Caco-2 (cell line): Measurements from ENCODE around the gene PLXDC2. TPM values are rescaled to one million over a fixed set of nuclear protein-coding genes. Genes with fewer than 3 reads are reported as not detected.

ENCODE experiments used
- BruUV-seq: library from RNA; stranded (reverse); fragments of 400-500 nt; replicated peaks from 2 replicates; lab custom pipeline; 2021; lab: Mats Ljungman, UMichigan
- CTCF ChIA-PET: fragments of 300-600 bp; sonication (Branson Sonifier 250); formaldehyde crosslinking; loops from one replicate; lab custom pipeline; 2022; ENCODE audit warnings: antibody characterized with exemption; lab: Charles Lee
- POLR2A ChIA-PET: fragments of 300-600 bp; sonication (Branson Sonifier 250); formaldehyde crosslinking; loops from one replicate; lab custom pipeline; 2022; ENCODE audit warnings: antibody characterized with exemption; lab: Charles Lee
- DNase-seq, 2 experiments: peaks; one replicate each; pipeline versions ENCODE4 v3.0.0 to v3.0.0-alpha.2; 2020 to 2022
- H3K27me3 ChIP-seq: replicated peaks from 2 replicates; pipeline ENCODE4 v1.6.0; 2011; ENCODE audit warnings: low read length; ENCODE audit not compliant: control insufficient read depth, insufficient read depth
- H3K36me3 ChIP-seq: 2 replicates; pipeline ENCODE4 v1.5.1; 2011; ENCODE audit warnings: low read length; ENCODE audit not compliant: control insufficient read depth, insufficient read depth
- H3K4me1 ChIP-seq: fragments of 250-450 bp; sonication (Bioruptor Pico); 2 replicates; pipeline ENCODE4 v1.5.1; 2020; ENCODE audit warnings: mild to moderate bottlenecking
- H3K4me3 ChIP-seq: 2 replicates; pipeline ENCODE4 v1.5.1; 2011; ENCODE audit warnings: low read depth, mild to moderate bottlenecking, control low read depth, low read length
- H3K9me3 ChIP-seq: fragments of 250-450 bp; sonication (Bioruptor Pico); 2 replicates; pipeline ENCODE4 v1.5.1; 2020; ENCODE audit warnings: mild to moderate bottlenecking, moderate library complexity
- H3K27ac Mint-ChIP-seq: one replicate; pipeline ENCODE4 v1.8.0; 2022; ENCODE audit warnings: mixed read lengths; ENCODE audit not compliant: unreplicated experiment
- H3K27me3 Mint-ChIP-seq: one replicate; pipeline ENCODE4 v1.8.0; 2022; ENCODE audit warnings: mixed read lengths; ENCODE audit not compliant: insufficient read depth, unreplicated experiment
- H3K36me3 Mint-ChIP-seq: one replicate; pipeline ENCODE4 v1.8.0; 2022; ENCODE audit warnings: mild to moderate bottlenecking, mixed read lengths; ENCODE audit not compliant: insufficient read depth, unreplicated experiment
- H3K4me1 Mint-ChIP-seq: one replicate; pipeline ENCODE4 v1.8.0; 2022; ENCODE audit warnings: low read depth, mixed read lengths; ENCODE audit not compliant: unreplicated experiment
- H3K4me3 Mint-ChIP-seq: one replicate; pipeline ENCODE4 v1.8.0; 2022; ENCODE audit warnings: mild to moderate bottlenecking, moderate library complexity, mixed read lengths; ENCODE audit not compliant: unreplicated experiment
- H3K9me3 Mint-ChIP-seq: one replicate; pipeline ENCODE4 v1.8.0; 2022; ENCODE audit warnings: mixed read lengths; ENCODE audit not compliant: unreplicated experiment
- CTCF ChIP-seq, 2 experiments: fragments of 200-600 bp in 1 of 2; IDR thresholded peaks; 1 replicate in 1 of 2; 2 replicates in 1 of 2; pipeline versions ENCODE4 v1.5.1 to v1.8.0; 2011 to 2022; ENCODE audit warnings: antibody characterized with exemption in 1 of 2, control low read depth in 1 of 2, inconsistent platforms in 1 of 2, low read depth in 1 of 2, low read length in 1 of 2, mild to moderate bottlenecking in 1 of 2, moderate library complexity in 1 of 2; ENCODE audit not compliant: insufficient read depth in 1 of 2, severe bottlenecking in 1 of 2, unreplicated experiment in 1 of 2
- intact Hi-C: fragments of 100-400 bp; cut with micrococcal nuclease; formaldehyde crosslinking; loops from one replicate; pipeline ENCODE4 v1.10.0; 2022; ENCODE audit not compliant: unreplicated experiment
- total RNA-seq: library from RNA; stranded (reverse); gene quantifications from 2 replicates; pipeline ENCODE4 v1.2.3, GENCODE V29; 2022

The PLXDC2 gene
- total RNA-seq, 1 experiment from 2014 or later = 0.54 TPM

GRCh38 chr10:19937989-19938388 lies 121.8 kb downstream of the PLXDC2 start:
- TF ChIP-seq CTCF (IDR thresholded peaks at IDR 0.05; ENCODE audit: insufficient read depth in 1 of 2, low read depth in 1 of 2, low read length in 1 of 2, severe bottlenecking in 1 of 2, unreplicated experiment in 1 of 2) = no peak
- H3K36me3 ChIP-seq = no peaks in the 10 kb centered on the region
- no peak for DNase-seq
- Mint-ChIP-seq H3K27ac (no peak overlapping the region), H3K4me3 (no peak overlapping the region), H3K36me3 (no peaks in the 10 kb centered on the region), H3K4me1 (no peaks in the 10 kb centered on the region), H3K9me3 (no peaks in the 10 kb centered on the region), H3K27me3 (no peaks in the 10 kb centered on the region)
- H3K4me3 ChIP-seq = no peak overlapping the region
- POLR2A ChIA-PET = no interaction called here
- H3K9me3 ChIP-seq = no peaks in the 10 kb centered on the region
- no peaks in the 10 kb centered on the region for H3K27me3 ChIP-seq
- intact Hi-C loops = no loop called here
- BruUV-seq = no TSS peak
- CTCF ChIA-PET = no interaction called here
- H3K4me1 ChIP-seq = no peaks in the 10 kb centered on the region

GRCh38 chr10:19941206-19941880 lies 125.1 kb downstream of the PLXDC2 start:
- POLR2A ChIA-PET = no interaction called here
- Mint-ChIP-seq H3K9me3 (no peaks in the 10 kb centered on the region), H3K36me3 (no peaks in the 10 kb centered on the region), H3K27me3 (no peaks in the 10 kb centered on the region), H3K4me3 (no peak overlapping the region), H3K27ac (no peak overlapping the region), H3K4me1 (no peaks in the 10 kb centered on the region)
- Histone ChIP-seq H3K4me1 (no peaks in the 10 kb centered on the region), H3K9me3 (no peaks in the 10 kb centered on the region), H3K36me3 (no peaks in the 10 kb centered on the region), H3K4me3 (no peak overlapping the region), H3K27me3 (no peaks in the 10 kb centered on the region)
- intact Hi-C loops = no loop called here
- no TSS peak for BruUV-seq
- no peak for TF ChIP-seq CTCF (IDR thresholded peaks at IDR 0.05; ENCODE audit: insufficient read depth in 1 of 2, low read depth in 1 of 2, low read length in 1 of 2, severe bottlenecking in 1 of 2, unreplicated experiment in 1 of 2)
- CTCF ChIA-PET = no interaction called here
- DNase-seq = no peak

- POLR2A ChIA-PET = no interaction called here
- CTCF ChIA-PET = no interaction called here
Observed at GRCh38 chr10:19944911-19945663, 128.9 kb downstream of the PLXDC2 start.

More at GRCh38 chr10:19944911-19945663, 128.9 kb downstream of the PLXDC2 start:
- no TSS peak for BruUV-seq
- Mint-ChIP-seq H3K4me3 (no peak overlapping the region), H3K27ac (no peak overlapping the region), H3K27me3 (peaks cover 6% of the 10 kb centered on the region), H3K36me3 (no peaks in the 10 kb centered on the region), H3K4me1 (no peaks in the 10 kb centered on the region), H3K9me3 (no peaks in the 10 kb centered on the region)
- no peak for DNase-seq
- intact Hi-C loops = no loop called here
- no peaks in the 10 kb centered on the region for H3K36me3 ChIP-seq
- no peaks in the 10 kb centered on the region for H3K9me3 ChIP-seq
- H3K4me1 ChIP-seq = no peaks in the 10 kb centered on the region
- H3K4me3 ChIP-seq = no peak overlapping the region
- H3K27me3 ChIP-seq = no peaks in the 10 kb centered on the region
- TF ChIP-seq CTCF (IDR thresholded peaks at IDR 0.05; ENCODE audit: insufficient read depth in 1 of 2, low read depth in 1 of 2, low read length in 1 of 2, severe bottlenecking in 1 of 2, unreplicated experiment in 1 of 2) = no peak
